Astrocyte (in vitro differentiated cells and primary cell): ENCODE measurements around the gene SF3A2. TPM values are rescaled to one million over a fixed set of nuclear protein-coding genes. Genes with fewer than 3 reads are reported as not detected.

ENCODE experiments used
- DNase-seq: peaks from one replicate; pipeline ENCODE4 v3.0.0-alpha.2; 2010; ENCODE audit warnings: low read depth
- FAIRE-seq: peaks from 2 replicates; lab custom pipeline; 2011; peaks lifted over from hg19 to GRCh38; lab: Jason Lieb, UNC
- H2AFZ ChIP-seq: 2 replicates; pipeline ENCODE4 v1.6.0; 2012; ENCODE audit warnings: low read depth, low read length, inconsistent platforms
- H3K27ac ChIP-seq: 2 replicates; pipeline ENCODE4 v1.5.1; 2011; ENCODE audit warnings: low read depth, low read length, inconsistent platforms
- H3K27me3 ChIP-seq: 2 replicates; pipeline ENCODE4 v1.6.0; 2011; ENCODE audit warnings: low read length, inconsistent platforms; ENCODE audit not compliant: insufficient read depth
- H3K36me3 ChIP-seq: 2 replicates; pipeline ENCODE4 v1.5.1; 2011; ENCODE audit warnings: low read length, inconsistent platforms; ENCODE audit not compliant: insufficient read depth
- H3K4me1 ChIP-seq: 2 replicates; pipeline ENCODE4 v1.5.1; 2011; ENCODE audit warnings: low read length, inconsistent platforms; ENCODE audit not compliant: insufficient read depth
- H3K4me2 ChIP-seq: 2 replicates; pipeline ENCODE4 v1.6.0; 2012; ENCODE audit warnings: low read length, inconsistent platforms
- H3K4me3 ChIP-seq: 2 replicates; pipeline ENCODE4 v1.5.1; 2011; ENCODE audit warnings: low read depth, mild to moderate bottlenecking, low read length, inconsistent platforms; ENCODE audit not compliant: insufficient read depth
- H3K79me2 ChIP-seq: 2 replicates; pipeline ENCODE4 v1.6.0; 2012; ENCODE audit warnings: mild to moderate bottlenecking, low read length, inconsistent platforms; ENCODE audit not compliant: insufficient read depth
- H3K9ac ChIP-seq: 2 replicates; pipeline ENCODE4 v1.6.0; 2012; ENCODE audit warnings: mild to moderate bottlenecking, low read length, inconsistent platforms
- H3K9me3 ChIP-seq: 2 replicates; pipeline ENCODE4 v1.5.1; 2012; ENCODE audit warnings: low read depth, mild to moderate bottlenecking, low read length, inconsistent platforms; ENCODE audit not compliant: insufficient read depth
- H4K20me1 ChIP-seq: 2 replicates; pipeline ENCODE4 v1.6.0; 2012; ENCODE audit warnings: low read length, inconsistent platforms; ENCODE audit not compliant: insufficient read depth
- H3K27ac Mint-ChIP-seq: one replicate; pipeline ENCODE4 v1.8.0; 2021; ENCODE audit warnings: mild to moderate bottlenecking, mixed read lengths; ENCODE audit not compliant: unreplicated experiment
- H3K27me3 Mint-ChIP-seq: one replicate; pipeline ENCODE4 v1.8.0; 2021; ENCODE audit warnings: low read depth, mixed read lengths; ENCODE audit not compliant: unreplicated experiment
- H3K36me3 Mint-ChIP-seq: one replicate; pipeline ENCODE4 v1.8.0; 2021; ENCODE audit warnings: low read depth, mixed read lengths; ENCODE audit not compliant: unreplicated experiment
- H3K4me1 Mint-ChIP-seq: one replicate; pipeline ENCODE4 v1.8.0; 2021; ENCODE audit warnings: low read depth, mixed read lengths; ENCODE audit not compliant: unreplicated experiment
- H3K4me3 Mint-ChIP-seq: one replicate; pipeline ENCODE4 v1.8.0; 2021; ENCODE audit warnings: mild to moderate bottlenecking, moderate library complexity, mixed read lengths; ENCODE audit not compliant: unreplicated experiment
- H3K9me3 Mint-ChIP-seq: one replicate; pipeline ENCODE4 v1.8.0; 2021; ENCODE audit warnings: mild to moderate bottlenecking, mixed read lengths; ENCODE audit not compliant: unreplicated experiment
- EZH2 ChIP-seq: IDR thresholded peaks from 2 replicates; pipeline ENCODE4 v1.6.1; 2012; ENCODE audit warnings: mild to moderate bottlenecking, low read length, inconsistent platforms; ENCODE audit not compliant: insufficient read depth
- total RNA-seq: library from RNA; stranded (reverse); gene quantifications from 2 replicates; pipeline ENCODE4 v1.2.1, GENCODE V29; 2021
- TF ChIP-seq, protein P1 (sequence below): IDR thresholded peaks from 2 replicates; pipeline ENCODE4 v1.5.1; 2011; ENCODE audit warnings: low read depth, mild to moderate bottlenecking, inconsistent platforms, low read length, moderate library complexity; ENCODE audit not compliant: insufficient read depth

The SF3A2 gene
- total RNA-seq, 1 donor from 2014 or later, result 83.2 TPM

DNA sequence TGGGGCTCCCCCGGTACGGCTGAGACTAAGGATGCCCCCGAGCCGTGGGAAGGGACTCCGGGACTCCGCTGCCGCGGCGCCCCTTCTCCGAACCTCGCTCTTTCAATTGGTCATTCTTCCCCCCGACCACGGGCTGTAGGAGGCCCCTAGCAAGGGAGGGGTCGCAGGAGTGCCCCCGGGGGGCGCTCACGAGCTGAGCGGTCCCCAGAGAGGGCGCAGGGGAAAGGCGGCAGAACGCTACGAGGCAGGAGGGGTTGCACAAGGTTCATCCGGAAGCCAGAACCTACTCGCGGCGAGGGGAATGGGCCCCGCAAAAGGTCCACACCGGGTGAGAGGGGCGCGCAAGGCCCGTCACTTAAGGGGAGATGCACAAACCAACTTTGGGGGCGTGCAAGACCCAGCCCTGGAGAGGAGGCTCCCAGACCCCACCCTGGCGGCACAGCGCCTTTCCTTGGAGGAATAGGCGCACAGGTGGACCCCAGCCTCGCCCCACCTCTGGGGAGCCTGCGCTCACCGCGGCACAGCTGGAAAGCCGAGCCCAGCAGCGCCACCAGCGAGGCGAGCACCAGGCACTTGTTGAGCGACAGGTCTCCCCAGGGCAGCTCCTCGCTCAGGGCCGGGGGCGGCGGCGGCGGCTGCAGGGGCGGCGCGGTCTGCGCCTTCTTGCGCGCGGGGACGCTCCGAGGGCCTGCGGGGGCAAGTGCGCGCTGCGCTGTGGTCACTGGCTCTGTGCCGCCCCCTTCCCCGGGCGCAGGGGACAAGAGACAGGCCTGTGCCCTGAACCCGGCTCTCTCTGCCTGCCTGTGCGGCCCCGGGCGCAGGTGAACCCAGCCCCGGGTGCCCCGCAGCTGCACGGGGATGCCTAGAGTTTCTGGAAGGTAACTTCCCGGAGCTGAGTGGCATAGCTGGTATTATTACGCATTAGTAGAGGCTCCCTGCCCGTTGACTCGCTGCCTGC, 16.8 kb downstream of the SF3A2 start:
- Histone ChIP-seq H3K79me2 (no peaks in the 10 kb centered on the region), H3K27me3 (peaks cover 22% of the 10 kb centered on the region), H3K4me3 (no peak overlapping the region), H3K9me3 (no peaks in the 10 kb centered on the region), H3K4me1 (peaks cover 2% of the 10 kb centered on the region), H2AFZ (no peak overlapping the region), H3K36me3 (no peaks in the 10 kb centered on the region), H3K27ac (no peak overlapping the region), H3K4me2 (peak overlapping the region; percentile 11), H3K9ac (no peak overlapping the region), H4K20me1 (peaks cover 39% of the 10 kb centered on the region)
- Mint-ChIP-seq H3K36me3 (peaks cover 1% of the 10 kb centered on the region), H3K27me3 (peaks cover 6% of the 10 kb centered on the region), H3K4me1 (no peaks in the 10 kb centered on the region), H3K9me3 (no peaks in the 10 kb centered on the region), H3K27ac (peak overlapping the region; percentile 66), H3K4me3 (peak overlapping the region; percentile 68)
- FAIRE-seq (no peak), DNase-seq (no peak)
- TF ChIP-seq, protein P1, sequence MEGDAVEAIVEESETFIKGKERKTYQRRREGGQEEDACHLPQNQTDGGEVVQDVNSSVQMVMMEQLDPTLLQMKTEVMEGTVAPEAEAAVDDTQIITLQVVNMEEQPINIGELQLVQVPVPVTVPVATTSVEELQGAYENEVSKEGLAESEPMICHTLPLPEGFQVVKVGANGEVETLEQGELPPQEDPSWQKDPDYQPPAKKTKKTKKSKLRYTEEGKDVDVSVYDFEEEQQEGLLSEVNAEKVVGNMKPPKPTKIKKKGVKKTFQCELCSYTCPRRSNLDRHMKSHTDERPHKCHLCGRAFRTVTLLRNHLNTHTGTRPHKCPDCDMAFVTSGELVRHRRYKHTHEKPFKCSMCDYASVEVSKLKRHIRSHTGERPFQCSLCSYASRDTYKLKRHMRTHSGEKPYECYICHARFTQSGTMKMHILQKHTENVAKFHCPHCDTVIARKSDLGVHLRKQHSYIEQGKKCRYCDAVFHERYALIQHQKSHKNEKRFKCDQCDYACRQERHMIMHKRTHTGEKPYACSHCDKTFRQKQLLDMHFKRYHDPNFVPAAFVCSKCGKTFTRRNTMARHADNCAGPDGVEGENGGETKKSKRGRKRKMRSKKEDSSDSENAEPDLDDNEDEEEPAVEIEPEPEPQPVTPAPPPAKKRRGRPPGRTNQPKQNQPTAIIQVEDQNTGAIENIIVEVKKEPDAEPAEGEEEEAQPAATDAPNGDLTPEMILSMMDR, result no peak
- TF ChIP-seq EZH2, result peak; percentile 69

DNA sequence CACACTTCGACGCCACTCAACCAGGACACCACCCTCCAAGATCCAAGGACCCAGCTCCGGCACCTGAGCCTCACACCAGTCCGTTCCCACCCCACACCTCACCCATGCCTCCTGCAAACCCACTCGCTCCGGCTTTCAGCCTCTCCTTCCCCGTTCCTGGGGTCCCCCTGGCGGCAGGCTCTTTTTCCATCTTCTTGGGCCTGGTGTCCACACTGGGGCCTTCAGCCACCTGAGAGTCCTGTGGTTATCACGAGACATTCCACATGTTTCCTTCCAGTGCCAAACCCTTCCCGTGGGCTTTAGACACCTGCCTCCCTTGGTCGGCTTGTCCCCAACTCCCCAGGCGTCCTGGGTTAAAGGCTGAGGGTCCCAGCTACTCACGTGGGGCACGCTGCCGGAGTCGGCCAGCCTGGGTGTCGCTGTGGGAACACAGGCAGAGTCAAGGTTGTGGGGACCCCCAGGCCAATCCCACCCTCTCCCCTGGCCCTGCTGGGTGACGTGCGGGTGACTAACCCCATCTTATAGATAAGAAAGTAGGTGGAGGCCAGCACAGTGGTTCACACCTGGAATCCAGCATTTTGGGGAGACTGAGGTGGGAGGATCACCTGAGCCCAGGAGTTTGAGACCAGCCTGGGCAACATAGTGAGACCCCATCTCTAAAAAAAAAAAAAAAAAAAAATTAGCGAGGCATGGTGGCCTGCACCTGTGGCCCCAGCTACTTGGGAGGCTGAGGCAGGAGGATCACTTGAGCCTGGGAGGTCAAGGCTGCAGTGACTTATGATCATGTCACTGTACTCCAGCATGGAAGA, 17.6 kb downstream of the SF3A2 start:
- no peak overlapping the region for H3K4me2 ChIP-seq
- H3K36me3 ChIP-seq, result no peaks in the 10 kb centered on the region
- H3K9ac ChIP-seq, result no peak overlapping the region
- H3K36me3 Mint-ChIP-seq, result peaks cover 1% of the 10 kb centered on the region
- no peak for DNase-seq
- peaks cover 2% of the 10 kb centered on the region for H3K4me1 ChIP-seq
- peaks cover 22% of the 10 kb centered on the region for H3K27me3 ChIP-seq
- no peaks in the 10 kb centered on the region for H3K9me3 ChIP-seq
- peaks cover 6% of the 10 kb centered on the region for H3K27me3 Mint-ChIP-seq
- H3K9me3 Mint-ChIP-seq, result no peaks in the 10 kb centered on the region
- H2AFZ ChIP-seq, result no peak overlapping the region
- no peaks in the 10 kb centered on the region for H3K79me2 ChIP-seq
- peak overlapping the region; percentile 66 for H3K27ac Mint-ChIP-seq
- no peak overlapping the region for H3K27ac ChIP-seq
- TF ChIP-seq, protein P1, result peak; percentile 36
- TF ChIP-seq EZH2, result no peak
- H3K4me3 Mint-ChIP-seq, result peak overlapping the region; percentile 68
- H3K4me3 ChIP-seq, result no peak overlapping the region
- FAIRE-seq, result no peak
- H3K4me1 Mint-ChIP-seq, result no peaks in the 10 kb centered on the region
- peaks cover 30% of the 10 kb centered on the region for H4K20me1 ChIP-seq
